T-cell (primary cell): ENCODE measurements around the gene CDC6. TPM values are rescaled to one million over a fixed set of nuclear protein-coding genes. Genes with fewer than 3 reads are reported as not detected.
"Not testable (repeated sequence)": the region's sequence is repeated elsewhere in the genome, so short reads cannot be mapped to it uniquely, and the experiment has no call there.

Source experiments
- ATAC-seq, 4 experiments: fragments of 200-7000 bp in 3 of 4; fragments of 150-1000 bp in 1 of 4; cut with Tn5 transposase; replicated peaks in 1 of 4; 1 replicate in 3 of 4; 2 replicates in 1 of 4; pipeline ENCODE4 v1.10.0; 2021; ENCODE audit warnings: moderate library complexity in 3 of 4, mild to moderate bottlenecking in 2 of 4, moderate number of reproducible peaks in 1 of 4
- CTCF ChIA-PET, 2 donors: fragments of 300-600 bp; sonication (Branson Sonifier 250); formaldehyde crosslinking; loops; one replicate each; lab custom pipeline; 2022; ENCODE audit warnings: antibody characterized with exemption in 2 of 2; lab: Charles Lee
- POLR2A ChIA-PET, 2 donors: fragments of 300-600 bp; sonication (Branson Sonifier 250); formaldehyde crosslinking; loops; one replicate each; lab custom pipeline; 2022; ENCODE audit warnings: antibody characterized with exemption in 2 of 2; lab: Charles Lee
- DNase-seq, 35 experiments: peaks; one replicate each; pipeline versions ENCODE4 v3.0.0 to v3.0.0-alpha.2; 2013 to 2023
- H3K27ac ChIP-seq: one replicate; pipeline ENCODE4 v1.5.1; 2013; ENCODE audit warnings: low read length
- H3K27me3 ChIP-seq, 2 experiments: replicated peaks in 1 of 2; 1 replicate in 1 of 2; 2 replicates in 1 of 2; pipeline versions ENCODE4 v1.6.1 to v1.7.0; 2013; ENCODE audit warnings: low read length in 1 of 2, mixed read lengths in 1 of 2; ENCODE audit not compliant: control insufficient read depth in 2 of 2, insufficient read depth in 2 of 2; ENCODE audit errors: extremely low read depth in 1 of 2
- H3K36me3 ChIP-seq, 2 donors: 1 replicate in 1 of 2; 2 replicates in 1 of 2; pipeline versions ENCODE4 v1.6.1 to v1.7.0; 2013; ENCODE audit warnings: low read length in 1 of 2; ENCODE audit not compliant: control insufficient read depth in 2 of 2, insufficient read depth in 1 of 2; ENCODE audit errors: extremely low read depth in 1 of 2
- H3K4me1 ChIP-seq, 2 experiments: 1 replicate in 1 of 2; 2 replicates in 1 of 2; pipeline versions ENCODE4 v1.6.1 to v1.7.0; 2013; ENCODE audit warnings: low read length in 2 of 2, mixed read lengths in 1 of 2; ENCODE audit not compliant: insufficient read depth in 2 of 2, control insufficient read depth in 1 of 2; ENCODE audit errors: extremely low read depth in 1 of 2
- H3K4me3 ChIP-seq, 2 donors: 1 replicate in 1 of 2; 2 replicates in 1 of 2; pipeline versions ENCODE4 v1.5.1 to v1.7.0; 2013; ENCODE audit warnings: mild to moderate bottlenecking in 2 of 2, low read length in 1 of 2, moderate library complexity in 1 of 2; ENCODE audit not compliant: control insufficient read depth in 1 of 2; ENCODE audit errors: extremely low read depth in 1 of 2
- H3K9me3 ChIP-seq: 2 replicates; pipeline ENCODE4 v1.7.0; 2013
- H3K27ac Mint-ChIP-seq, 2 donors: one replicate each; pipeline ENCODE4 v1.8.0; 2020 to 2021; ENCODE audit warnings: mild to moderate bottlenecking in 2 of 2, mixed read lengths in 2 of 2
- H3K27me3 Mint-ChIP-seq, 2 donors: one replicate each; pipeline ENCODE4 v1.8.0; 2021 to 2022; ENCODE audit warnings: mixed read lengths in 2 of 2
- H3K36me3 Mint-ChIP-seq: one replicate; pipeline ENCODE4 v1.8.0; 2021; ENCODE audit warnings: mixed read lengths
- H3K4me1 Mint-ChIP-seq, 3 donors: one replicate each; pipeline ENCODE4 v1.8.0; 2020 to 2022; ENCODE audit warnings: mixed read lengths in 3 of 3, mild to moderate bottlenecking in 1 of 3
- H3K4me3 Mint-ChIP-seq, 3 donors: one replicate each; pipeline ENCODE4 v1.8.0; 2020 to 2022; ENCODE audit warnings: mild to moderate bottlenecking in 3 of 3, mixed read lengths in 3 of 3, moderate library complexity in 3 of 3
- H3K9me3 Mint-ChIP-seq, 3 donors: one replicate each; pipeline ENCODE4 v1.8.0; 2020 to 2022; ENCODE audit warnings: mixed read lengths in 3 of 3
- WGBS: methylation state at CpG from one replicate; pipeline ENCODE4 v1.1.5; 2013; ENCODE audit warnings: missing lambda C conversion rate; ENCODE audit not compliant: insufficient coverage; 5-methylcytosine and 5-hydroxymethylcytosine counted together
- total RNA-seq, 35 experiments: library from RNA in 6 of 35; stranded (reverse) in 6 of 35; fragments of 120-200 nt in 1 of 35; gene quantifications; one replicate each; pipeline versions ENCODE4 v1.2.1 to v1.2.4 and lab custom pipeline; 2013 to 2026

Gene CDC6
- total RNA-seq, 5 donors from 2014 or later (not counting 1 experiment from before 2014, with no cell fraction given), result 1.3 to 3.2 (median 2.1) TPM

DNA sequence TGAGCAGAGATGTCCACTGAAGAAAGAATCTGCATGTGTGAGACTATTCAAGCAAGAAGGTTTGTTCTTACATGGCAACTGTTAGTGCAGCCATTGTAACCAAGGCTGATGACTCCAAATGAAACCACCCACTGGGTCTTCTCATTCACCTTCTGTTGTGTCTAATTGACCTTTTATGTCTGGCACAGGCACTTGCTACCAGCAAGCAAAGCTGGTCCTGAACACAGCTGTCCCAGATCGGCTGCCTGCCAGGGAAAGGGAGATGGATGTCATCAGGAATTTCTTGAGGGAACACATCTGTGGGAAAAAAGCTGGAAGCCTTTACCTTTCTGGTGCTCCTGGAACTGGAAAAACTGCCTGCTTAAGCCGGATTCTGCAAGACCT is 3.6 kb downstream of the CDC6 start:
- H3K27ac ChIP-seq, result no peak overlapping the region
- H3K27me3 ChIP-seq, result no peaks in the 10 kb centered on the region

DNA sequence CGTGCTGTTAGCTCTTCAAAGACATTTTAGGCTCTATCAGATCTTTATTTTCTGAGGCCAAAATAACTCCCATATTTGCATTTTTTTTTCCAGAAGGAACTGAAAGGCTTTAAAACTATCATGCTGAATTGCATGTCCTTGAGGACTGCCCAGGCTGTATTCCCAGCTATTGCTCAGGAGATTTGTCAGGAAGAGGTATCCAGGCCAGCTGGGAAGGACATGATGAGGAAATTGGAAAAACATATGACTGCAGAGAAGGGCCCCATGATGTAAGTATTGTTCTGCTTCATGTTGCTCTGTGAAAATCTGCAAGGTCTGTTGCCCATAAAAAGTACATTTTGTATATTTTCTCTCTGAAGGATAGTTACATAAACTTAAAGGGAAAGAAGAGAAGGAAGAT is 5.7 kb downstream of the CDC6 start:
- ChIA-PET CTCF (interaction anchor here (0.5 to 1.3 kb wide), 5 partner anchors 8 to 1355 kb away, joined by 3 to 7 read pairs (median 3); no protein-coding TSS in a partner anchor), POLR2A (interaction anchor here (0.6 to 0.9 kb wide), 3 partner anchors 14 to 476 kb away, joined by 3 to 7 read pairs (median 7); no protein-coding TSS in a partner anchor)
- no peak overlapping the region for H3K4me3 ChIP-seq
- no peaks in the 10 kb centered on the region for H3K27me3 ChIP-seq
- H3K36me3 ChIP-seq, result no peaks in the 10 kb centered on the region
- ATAC-seq, result no peak
- H3K9me3 Mint-ChIP-seq, result no peaks in the 10 kb centered on the region
- WGBS, result no CpG with 5 or more reads among the region's 1 CpG
- DNase-seq, result no peak
- H3K4me1 ChIP-seq, result peaks cover 2 to 5% of the 10 kb centered on the region in 2 experiments
- no peak overlapping the region for H3K4me3 Mint-ChIP-seq
- peaks cover 6 to 9% (median 6%) of the 10 kb centered on the region in 3 donors for H3K4me1 Mint-ChIP-seq
- H3K36me3 Mint-ChIP-seq, result peaks cover 7% of the 10 kb centered on the region
- no peaks in the 10 kb centered on the region for H3K9me3 ChIP-seq
- H3K27me3 Mint-ChIP-seq, result no peaks in the 10 kb centered on the region
- H3K27ac ChIP-seq, result no peak overlapping the region
- no peak overlapping the region for H3K27ac Mint-ChIP-seq

More for the DNA sequence above, 3.6 kb downstream of the CDC6 start:
- CTCF ChIA-PET, result interaction anchor here in 1 of 2 donors (0.9 kb wide), 1 partner anchor 18 kb away, joined by 3 read pairs; no protein-coding TSS in a partner anchor
- Mint-ChIP-seq H3K36me3 (peaks cover 7% of the 10 kb centered on the region), H3K4me3 (no peak overlapping the region), H3K27ac (no peak overlapping the region), H3K27me3 (no peaks in the 10 kb centered on the region), H3K9me3 (no peaks in the 10 kb centered on the region), H3K4me1 (peaks cover 17 to 20% (median 20%) of the 10 kb centered on the region in 3 donors)
- H3K4me1 ChIP-seq, result peaks cover 3 to 16% of the 10 kb centered on the region in 2 experiments
- H3K9me3 ChIP-seq, result no peaks in the 10 kb centered on the region
- H3K36me3 ChIP-seq, result no peaks in the 10 kb centered on the region
- POLR2A ChIA-PET, result no interaction called here
- no peak for ATAC-seq
- no peak for DNase-seq
- WGBS, result 100% methylated on average over 1 of the region's 2 CpGs
- no peak overlapping the region for H3K4me3 ChIP-seq

DNA sequence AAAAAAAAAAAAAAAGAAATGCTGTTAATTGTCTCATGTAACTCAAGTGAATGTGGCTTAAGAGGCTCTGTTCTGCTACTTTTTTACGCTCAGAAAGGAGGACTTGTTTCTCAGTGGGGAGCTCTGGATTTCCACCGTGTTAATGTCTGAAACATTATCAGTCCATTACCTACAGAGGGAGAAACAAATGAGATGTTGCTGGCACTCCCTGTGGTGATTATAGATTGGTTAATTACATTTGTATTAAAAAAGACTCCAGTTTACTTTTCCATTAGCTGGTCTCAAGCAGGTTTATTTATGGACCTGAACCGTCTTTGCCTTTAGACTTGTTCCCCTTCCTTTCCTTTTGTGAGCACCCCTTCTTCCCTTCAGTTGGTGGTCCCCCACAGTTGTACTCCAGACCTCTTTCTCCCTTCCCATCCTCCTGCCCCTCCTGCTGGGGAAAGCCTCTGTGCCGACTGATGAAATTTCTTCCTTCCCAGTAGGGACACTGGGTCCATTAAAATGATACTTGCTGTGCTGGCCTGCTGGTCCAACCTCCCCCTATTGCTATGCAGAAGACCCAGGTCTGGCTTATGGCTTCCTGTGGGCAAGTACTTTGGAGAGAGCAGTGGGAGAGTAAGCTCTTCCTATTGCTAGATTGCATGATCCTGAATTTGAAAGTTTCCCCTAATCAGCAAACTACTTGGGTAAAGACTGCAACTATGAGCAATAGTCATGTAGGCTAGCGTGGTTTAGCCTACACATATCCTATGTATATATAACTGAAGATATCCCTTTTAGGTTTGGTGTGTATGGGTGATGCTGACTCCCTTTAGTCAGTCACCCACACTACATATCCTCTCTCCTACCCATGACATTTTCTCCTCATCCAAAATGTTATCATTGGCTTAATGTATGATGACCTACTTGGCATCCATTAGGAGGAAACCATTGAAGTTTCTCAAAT is 8.1 kb downstream of the CDC6 start:
- no peaks in the 10 kb centered on the region for H3K9me3 ChIP-seq
- no peaks in the 10 kb centered on the region for H3K4me1 ChIP-seq
- 90% methylated on average over 1 of the region's 5 CpGs for WGBS
- no peaks in the 10 kb centered on the region for H3K4me1 Mint-ChIP-seq
- H3K27ac Mint-ChIP-seq, result no peak overlapping the region
- ChIA-PET POLR2A (no interaction called here), CTCF (interaction anchor here (0.5 to 0.7 kb wide), 3 partner anchors 12 to 75 kb away, joined by 3 to 6 read pairs (median 3); no protein-coding TSS in a partner anchor)
- H3K9me3 Mint-ChIP-seq, result no peaks in the 10 kb centered on the region
- H3K27me3 ChIP-seq, result no peaks in the 10 kb centered on the region
- no peak overlapping the region for H3K27ac ChIP-seq
- no peaks in the 10 kb centered on the region for H3K27me3 Mint-ChIP-seq
- no peak overlapping the region for H3K4me3 ChIP-seq
- ATAC-seq (no peak), DNase-seq (no peak)
- H3K36me3 ChIP-seq, result no peaks in the 10 kb centered on the region
- H3K4me3 Mint-ChIP-seq, result no peak overlapping the region
- peaks cover 7% of the 10 kb centered on the region for H3K36me3 Mint-ChIP-seq

DNA sequence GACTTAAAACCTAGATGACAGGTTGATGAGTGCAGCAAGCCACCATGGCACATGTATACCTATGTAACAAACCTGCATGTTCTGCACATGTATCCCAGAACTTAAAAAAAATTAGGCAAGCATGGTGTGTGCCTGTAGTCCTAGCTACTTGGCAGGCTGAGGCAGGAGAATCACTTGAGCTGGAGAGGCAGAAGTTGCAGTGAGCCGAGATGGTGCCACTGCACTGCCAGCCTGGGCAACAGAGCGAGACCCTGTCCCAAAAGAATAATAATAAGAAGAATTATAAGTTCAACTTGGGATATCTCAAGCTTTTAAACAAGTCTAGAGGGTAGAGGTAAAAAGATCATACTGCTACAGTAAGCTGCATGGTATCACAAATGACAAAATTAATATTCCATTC is 9.8 kb downstream of the CDC6 start:
- no CpG with 5 or more reads among the region's 2 CpGs for WGBS
- no peaks in the 10 kb centered on the region for H3K27me3 Mint-ChIP-seq
- no peaks in the 10 kb centered on the region for H3K4me1 Mint-ChIP-seq
- Histone ChIP-seq H3K27ac (no peak overlapping the region), H3K4me1 (no peaks in the 10 kb centered on the region), H3K36me3 (no peaks in the 10 kb centered on the region), H3K4me3 (no peak overlapping the region), H3K9me3 (no peaks in the 10 kb centered on the region), H3K27me3 (no peaks in the 10 kb centered on the region)
- CTCF ChIA-PET, result interaction anchor here in 1 of 2 donors (2.5 kb wide), 1 partner anchor 57 kb away, joined by 10 read pairs; no protein-coding TSS in a partner anchor
- H3K36me3 Mint-ChIP-seq, result peaks cover 7% of the 10 kb centered on the region
- no peak overlapping the region for H3K27ac Mint-ChIP-seq
- no peak overlapping the region for H3K4me3 Mint-ChIP-seq
- ATAC-seq (no peak), DNase-seq (no peak)
- no peaks in the 10 kb centered on the region for H3K9me3 Mint-ChIP-seq
- POLR2A ChIA-PET, result no interaction called here

DNA sequence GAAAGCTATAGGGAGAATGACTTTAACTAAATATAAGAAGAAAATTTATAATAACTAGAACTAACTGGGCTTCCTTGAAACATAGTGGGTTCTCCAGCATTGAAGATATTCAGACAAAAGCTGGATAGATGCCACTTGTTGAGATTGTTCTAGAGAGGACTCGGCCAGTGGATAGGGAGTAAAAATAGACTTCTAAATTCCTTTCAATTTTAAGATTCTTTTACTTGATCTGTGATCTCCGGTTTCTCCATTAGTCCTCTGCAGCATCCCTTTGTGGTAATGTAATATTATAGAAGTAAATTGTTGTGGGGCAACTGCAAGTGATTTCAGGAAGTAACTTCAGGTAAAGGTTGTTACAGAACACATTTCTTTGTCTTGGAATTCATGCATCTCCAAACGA is 11.0 kb downstream of the CDC6 start:
- peaks cover 6 to 7% of the 10 kb centered on the region in 2 experiments for H3K4me1 ChIP-seq
- H3K27ac Mint-ChIP-seq, result no peak overlapping the region
- H3K36me3 Mint-ChIP-seq, result peaks cover 4% of the 10 kb centered on the region
- no peaks in the 10 kb centered on the region for H3K9me3 Mint-ChIP-seq
- ATAC-seq (no peak), DNase-seq (no peak)
- no peak overlapping the region for H3K27ac ChIP-seq
- no peaks in the 10 kb centered on the region for H3K27me3 Mint-ChIP-seq
- no peaks in the 10 kb centered on the region for H3K27me3 ChIP-seq
- WGBS, result no CpG with 5 or more reads among the region's 3 CpGs
- no peak overlapping the region for H3K4me3 Mint-ChIP-seq
- H3K4me3 ChIP-seq, result no peak overlapping the region
- H3K4me1 Mint-ChIP-seq, result peaks cover 7 to 10% (median 8%) of the 10 kb centered on the region in 3 donors
- no peaks in the 10 kb centered on the region for H3K36me3 ChIP-seq
- ChIA-PET CTCF (interaction anchor here (0.5 to 2.5 kb wide), 4 partner anchors 9 to 90 kb away, joined by 4 to 14 read pairs (median 8); no protein-coding TSS in a partner anchor), POLR2A (no interaction called here)
- H3K9me3 ChIP-seq, result no peaks in the 10 kb centered on the region

DNA sequence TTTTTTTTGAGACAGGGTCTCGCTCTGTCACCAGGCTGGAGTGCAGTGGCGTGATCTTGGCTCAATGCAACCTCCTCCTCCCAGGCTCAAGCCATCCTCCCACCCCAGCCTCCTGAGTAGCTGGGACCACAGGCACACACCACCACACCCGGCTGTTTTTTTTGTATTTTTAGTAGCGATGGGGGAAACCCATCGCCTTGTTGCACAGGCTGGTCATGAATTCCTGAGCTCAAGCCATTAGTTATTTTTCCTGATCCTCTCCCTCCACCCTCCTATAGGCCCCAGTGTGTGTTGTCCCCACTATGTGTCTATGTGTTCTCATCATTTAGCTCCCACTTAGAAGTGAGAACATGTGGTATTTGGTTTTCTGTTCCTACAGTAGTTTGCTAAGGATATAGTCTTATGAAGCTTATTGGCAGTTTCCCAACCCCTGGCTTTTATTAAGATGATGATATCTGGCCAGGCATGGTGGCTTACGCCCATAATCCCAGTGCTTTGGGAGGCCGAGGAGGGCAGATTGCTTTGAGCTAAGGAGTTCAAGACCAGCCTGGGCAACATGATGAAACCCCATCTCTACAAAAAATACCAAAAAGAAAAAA is 11.6 kb downstream of the CDC6 start:
- not testable (repeated sequence) for ATAC-seq, DNase-seq, H3K4me3 Mint-ChIP-seq, H3K27ac ChIP-seq, H3K4me3 ChIP-seq, H3K36me3 ChIP-seq, H3K36me3 Mint-ChIP-seq, H3K27me3 Mint-ChIP-seq, H3K27ac Mint-ChIP-seq, H3K9me3 ChIP-seq, H3K27me3 ChIP-seq, H3K9me3 Mint-ChIP-seq
- H3K4me1 Mint-ChIP-seq, result peaks cover 12 to 15% (median 14%) of the 10 kb centered on the region in 3 donors
- POLR2A ChIA-PET, result interaction anchor here (0.6 to 1.0 kb wide), 3 partner anchors 11 to 56 kb away, joined by 3 to 10 read pairs (median 4); no protein-coding TSS in a partner anchor
- H3K4me1 ChIP-seq, result peaks cover 8 to 11% of the 10 kb centered on the region in 2 experiments
- WGBS, result no CpG with 5 or more reads among the region's 7 CpGs
- CTCF ChIA-PET, result interaction anchor here (0.5 to 2.5 kb wide), 13 partner anchors 8 to 491 kb away, joined by 3 to 14 read pairs (median 5); partner anchors contain the start of gene TOP2A (in 1 of the 2)
